ENCODE data around the gene HACL1. TPM values are rescaled to one million over a fixed set of nuclear protein-coding genes. Genes with fewer than 3 reads are reported as not detected.

HACL1 gene
- total and polyA plus RNA-seq, 10 of the 15 experiments (the other 5 are each of a cell fraction or from before 2014, with no cell fraction given): 19.4 to 48.7 (median 30.1) TPM

GRCh38 chr3:15645246-15645645, 43.9 kb upstream of the HACL1 start:
- H3K27ac ChIP-seq (ENCODE audit: control insufficient read depth, insufficient read depth): no peak overlapping the region
- H3K79me2 ChIP-seq (ENCODE audit: control insufficient read depth, insufficient read depth, low read length): no peaks in the 10 kb centered on the region
- no peaks in the 10 kb centered on the region; a peak in 1 of 4 replicates for H3K36me3 ChIP-seq (ENCODE audit: control insufficient read depth in 2 of 2, insufficient read depth in 2 of 2, low read length in 1 of 2)
- peaks cover 34% of the 10 kb centered on the region for H3K4me1 ChIP-seq (ENCODE audit: control insufficient read depth, insufficient read depth, low read length)
- ChIA-PET CTCF (interaction anchor here (0.6 to 2.2 kb wide), 4 partner anchors 8 to 678 kb away, joined by 4 to 8 read pairs (median 4); no protein-coding TSS in a partner anchor), SMC1A (ENCODE audit: uncharacterized antibody, unreplicated experiment) (interaction anchor here (0.6 to 6.7 kb wide), 6 partner anchors 9 to 161 kb away, joined by 3 to 61 read pairs (median 6); no protein-coding TSS in a partner anchor), RAD21 (ENCODE audit: unreplicated experiment) (interaction anchor here (1.0 to 3.5 kb wide), 4 partner anchors 15 to 167 kb away, joined by 3 to 22 read pairs (median 4); no protein-coding TSS in a partner anchor), POLR2A (interaction anchor here (0.5 to 1.9 kb wide), 4 partner anchors 9 to 987 kb away, joined by 3 to 8 read pairs (median 3); no protein-coding TSS in a partner anchor)
- H3K27me3 ChIP-seq (replicated peaks in 1 of 2; ENCODE audit: control insufficient read depth in 2 of 2, insufficient read depth in 2 of 2, low read length in 1 of 2): no peaks in the 10 kb centered on the region
- no peak for DNase-seq (ENCODE audit: low read depth, low spot score)
- peaks cover 5% of the 10 kb centered on the region; the same call in 2 of the 3 replicates for H3K9me3 ChIP-seq (replicated peaks; ENCODE audit: control insufficient read depth, insufficient read depth, low read length)
- no peak for ATAC-seq
- in situ Hi-C loops (cut with MboI) (no loop called here), intact Hi-C loops (cut with micrococcal nuclease; ENCODE audit: unreplicated experiment) (loop anchor here (10.0 kb wide), 1 partner anchor 870 kb away; the partner anchor contains the start of gene RFTN1)
- H2AFZ ChIP-seq (ENCODE audit: control insufficient read depth, low read depth, low read length): no peak overlapping the region
- BruUV-seq (replicated peaks): no TSS peak
- no peaks in the 10 kb centered on the region for H4K20me1 ChIP-seq (ENCODE audit: control insufficient read depth, insufficient read depth)
- H3K4me2 ChIP-seq (ENCODE audit: control insufficient read depth, insufficient read depth): no peak overlapping the region
- WGBS (ENCODE audit: insufficient coverage, insufficient replicate concordance, low lambda C conversion rate, missing lambda C conversion rate): 84% methylated on average over 6 of the region's 6 CpGs
- no peak overlapping the region for H3K9ac ChIP-seq (ENCODE audit: control insufficient read depth, insufficient read depth, low read length)
- no peak overlapping the region for H3K4me3 ChIP-seq
- FAIRE-seq: no peak
- TF ChIP-seq IKZF2 (IDR thresholded peaks at IDR 0.05) (no peak), BRCA1 (IDR thresholded peaks at IDR 0.05; ENCODE audit: low read depth, low read length) (no peak), NFYB (IDR thresholded peaks at IDR 0.05; ENCODE audit: insufficient read depth, low read depth, low read length) (no peak), SMAD5 (IDR thresholded peaks at IDR 0.05; ENCODE audit: low read depth) (no peak), ZSCAN29 (IDR thresholded peaks at IDR 0.05) (no peak), BACH1 (IDR thresholded peaks at IDR 0.05; ENCODE audit: borderline replicate concordance) (no peak), TAF1 (IDR thresholded peaks at IDR 0.05; ENCODE audit: borderline replicate concordance, low read depth, low read length) (no peak), PAX5 (IDR thresholded peaks at IDR 0.05; ENCODE audit: borderline replicate concordance, low read depth, low read length) (no peak), ZBTB4 (CRISPR knock-in tag; IDR thresholded peaks at IDR 0.05) (no peak), SMC3 (IDR thresholded peaks at IDR 0.05; ENCODE audit: borderline replicate concordance, low read length) (no peak), NR2C1 (IDR thresholded peaks at IDR 0.05) (no peak), CREB1 (IDR thresholded peaks at IDR 0.05; ENCODE audit: low read depth) (no peak), KDM1A (IDR thresholded peaks at IDR 0.05; ENCODE audit: borderline replicate concordance) (no peak), EZH2 (IDR thresholded peaks at IDR 0.05; ENCODE audit: borderline replicate concordance, control insufficient read depth, low read depth, low read length) (no peak), E2F4 (IDR thresholded peaks at IDR 0.05; ENCODE audit: low read depth, low read length) (no peak), EGR1 (IDR thresholded peaks at IDR 0.05; ENCODE audit: borderline replicate concordance in 1 of 2, low read depth in 2 of 2, low read length in 2 of 2) (no peak), TCF12 (IDR thresholded peaks at IDR 0.05; ENCODE audit: low read depth, low read length) (no peak)
- TF ChIP-seq, protein P1, sequence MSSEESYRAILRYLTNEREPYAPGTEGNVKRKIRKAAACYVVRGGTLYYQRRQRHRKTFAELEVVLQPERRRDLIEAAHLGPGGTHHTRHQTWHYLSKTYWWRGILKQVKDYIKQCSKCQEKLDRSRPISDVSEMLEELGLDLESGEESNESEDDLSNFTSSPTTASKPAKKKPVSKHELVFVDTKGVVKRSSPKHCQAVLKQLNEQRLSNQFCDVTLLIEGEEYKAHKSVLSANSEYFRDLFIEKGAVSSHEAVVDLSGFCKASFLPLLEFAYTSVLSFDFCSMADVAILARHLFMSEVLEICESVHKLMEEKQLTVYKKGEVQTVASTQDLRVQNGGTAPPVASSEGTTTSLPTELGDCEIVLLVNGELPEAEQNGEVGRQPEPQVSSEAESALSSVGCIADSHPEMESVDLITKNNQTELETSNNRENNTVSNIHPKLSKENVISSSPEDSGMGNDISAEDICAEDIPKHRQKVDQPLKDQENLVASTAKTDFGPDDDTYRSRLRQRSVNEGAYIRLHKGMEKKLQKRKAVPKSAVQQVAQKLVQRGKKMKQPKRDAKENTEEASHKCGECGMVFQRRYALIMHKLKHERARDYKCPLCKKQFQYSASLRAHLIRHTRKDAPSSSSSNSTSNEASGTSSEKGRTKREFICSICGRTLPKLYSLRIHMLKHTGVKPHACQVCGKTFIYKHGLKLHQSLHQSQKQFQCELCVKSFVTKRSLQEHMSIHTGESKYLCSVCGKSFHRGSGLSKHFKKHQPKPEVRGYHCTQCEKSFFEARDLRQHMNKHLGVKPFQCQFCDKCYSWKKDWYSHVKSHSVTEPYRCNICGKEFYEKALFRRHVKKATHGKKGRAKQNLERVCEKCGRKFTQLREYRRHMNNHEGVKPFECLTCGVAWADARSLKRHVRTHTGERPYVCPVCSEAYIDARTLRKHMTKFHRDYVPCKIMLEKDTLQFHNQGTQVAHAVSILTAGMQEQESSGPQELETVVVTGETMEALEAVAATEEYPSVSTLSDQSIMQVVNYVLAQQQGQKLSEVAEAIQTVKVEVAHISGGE (CRISPR knock-in tag; IDR thresholded peaks at IDR 0.05): no peak

Data from GM12878 (cell line).